ENCODE data around the gene RAB44.

The RAB44 gene

GRCh38 chr6:36779227-36779626 is 81.6 kb downstream of the RAB44 start:
- DNase-seq: no peak

- DNase-seq: no peak
Observed at GRCh38 chr6:36780442-36781177, 83.0 kb downstream of the RAB44 start.

- DNase-seq: no peak
Observed at GRCh38 chr6:36781669-36782068, 84.0 kb downstream of the RAB44 start.

All from activated CD4-positive, CD25-positive, alpha-beta regulatory T cell treated with anti-CD3 and anti-CD28 coated beads, Interleukin-2, amount 50 U/mL, for 72 hours (primary cell).